H1 (cell line): Measurements from ENCODE around the gene MYOM3. TPM values are rescaled to one million over a fixed set of nuclear protein-coding genes. Genes with fewer than 3 reads are reported as not detected.
A peak's percentile ranks its signal among the peaks of the same experiment; 100 is the strongest.

Experiments used
- CTCF ChIA-PET: fragments of 300-600 bp; sonication (Branson Sonifier 250); formaldehyde crosslinking; loops from one replicate; lab custom pipeline; 2021; ENCODE audit not compliant: partially characterized antibody; lab: Charles Lee
- POLR2A ChIA-PET: fragments of 300-600 bp; sonication (Branson Sonifier 250); formaldehyde crosslinking; loops from one replicate; lab custom pipeline; 2021; ENCODE audit warnings: inconsistent platforms; ENCODE audit not compliant: partially characterized antibody; lab: Charles Lee
- DNase-seq, 2 experiments: peaks; one replicate each; pipeline versions ENCODE4 v3.0.0 to v3.0.0-alpha.2; 2010 to 2022; ENCODE audit warnings: low spot score in 2 of 2, low read depth in 1 of 2, mixed read lengths in 1 of 2
- FAIRE-seq: peaks from 2 replicates; lab custom pipeline; 2011; peaks lifted over from hg19 to GRCh38; lab: Jason Lieb, UNC
- H2AFZ ChIP-seq: 2 replicates; pipeline ENCODE4 v1.8.1; 2012; ENCODE audit warnings: low read length, inconsistent platforms
- H2AK5ac ChIP-seq: 2 replicates; pipeline ENCODE4 v1.6.1; 2013; ENCODE audit warnings: low read depth, low read length
- H2BK120ac ChIP-seq: replicated peaks from 2 replicates; pipeline ENCODE3; 2013; ENCODE audit warnings: low read depth, low read length, inconsistent platforms
- H2BK12ac ChIP-seq: 2 replicates; pipeline ENCODE4 v1.6.1; 2013; ENCODE audit warnings: low read depth, low read length
- H2BK15ac ChIP-seq: 2 replicates; pipeline ENCODE4 v1.6.1; 2013; ENCODE audit warnings: low read length
- H2BK20ac ChIP-seq: 2 replicates; pipeline ENCODE4 v1.6.1; 2013; ENCODE audit warnings: low read length
- H2BK5ac ChIP-seq: 2 replicates; pipeline ENCODE4 v1.6.1; 2013; ENCODE audit warnings: low read depth, low read length
- H3K14ac ChIP-seq: 2 replicates; pipeline ENCODE4 v1.6.1; 2013; ENCODE audit warnings: inconsistent platforms; ENCODE audit not compliant: insufficient read length
- H3K18ac ChIP-seq: 2 replicates; pipeline ENCODE4 v1.6.1; 2013; ENCODE audit warnings: low read length; ENCODE audit errors: extremely low read depth
- H3K23ac ChIP-seq: 2 replicates; pipeline ENCODE4 v1.6.1; 2013; ENCODE audit warnings: inconsistent platforms; ENCODE audit not compliant: insufficient read length
- H3K23me2 ChIP-seq: 2 replicates; pipeline ENCODE4 v1.6.1; 2013; ENCODE audit warnings: low read depth, low read length
- H3K27ac ChIP-seq: 2 replicates; pipeline ENCODE4 v1.6.1; 2011; ENCODE audit warnings: low read depth, low read length, inconsistent platforms
- H3K27me3 ChIP-seq, 4 experiments: replicated peaks in 1 of 4; 1 replicate in 1 of 4; 2 replicates in 3 of 4; pipeline versions ENCODE4 v1.6.1 to v1.8.1; 2011 to 2013; ENCODE audit warnings: low read length in 3 of 4, mild to moderate bottlenecking in 3 of 4, inconsistent platforms in 2 of 4, mixed read lengths in 2 of 4, moderate library complexity in 1 of 4; ENCODE audit not compliant: control insufficient read depth in 3 of 4, insufficient read depth in 3 of 4; ENCODE audit errors: extremely low read depth in 1 of 4
- H3K36me3 ChIP-seq, 4 experiments: 2 replicates each; pipeline versions ENCODE4 v1.6.1 to v1.8.1; 2011 to 2013; ENCODE audit warnings: mild to moderate bottlenecking in 4 of 4, low read length in 3 of 4, moderate library complexity in 2 of 4, control low read depth in 1 of 4, inconsistent platforms in 1 of 4; ENCODE audit not compliant: insufficient read depth in 4 of 4, control insufficient read depth in 2 of 4
- H3K4ac ChIP-seq: replicated peaks from 2 replicates; pipeline ENCODE3; 2013; ENCODE audit warnings: low read length, low read depth, mixed read lengths, inconsistent platforms; ENCODE audit not compliant: insufficient read length
- H3K4me1 ChIP-seq, 4 experiments: replicated peaks in 1 of 4; 1 replicate in 1 of 4; 2 replicates in 3 of 4; pipeline versions ENCODE4 v1.6.1 to v1.8.1; 2011 to 2013; ENCODE audit warnings: low read length in 3 of 4, inconsistent platforms in 2 of 4, mixed read lengths in 1 of 4; ENCODE audit not compliant: insufficient read depth in 4 of 4, control insufficient read depth in 3 of 4
- H3K4me2 ChIP-seq, 2 experiments: 2 replicates each; pipeline versions ENCODE4 v1.6.1 to v1.8.1; 2011 to 2013; ENCODE audit warnings: low read depth in 2 of 2, low read length in 2 of 2, control low read depth in 1 of 2, inconsistent platforms in 1 of 2, mild to moderate bottlenecking in 1 of 2; ENCODE audit not compliant: insufficient read depth in 1 of 2
- H3K4me3 ChIP-seq, 4 experiments: fragments of 200-600, 300-600 bp in 1 of 4; sonication (generic), shearing (Covaris generic), sonication (Bioruptor Twin) in 1 of 4; 2 replicates each; pipeline versions ENCODE4 v1.5.1 to v1.8.1; 2011 to 2016; ENCODE audit warnings: low read length in 4 of 4, low read depth in 3 of 4, control low read depth in 2 of 4, inconsistent platforms in 2 of 4, mild to moderate bottlenecking in 2 of 4, mixed read lengths in 1 of 4, moderate library complexity in 1 of 4; ENCODE audit not compliant: insufficient read depth in 2 of 4; ENCODE audit errors: extremely low read depth in 1 of 4
- H3K56ac ChIP-seq: replicated peaks from 2 replicates; pipeline ENCODE3; 2013; ENCODE audit warnings: low read depth, mild to moderate bottlenecking, mixed read lengths, low read length, inconsistent platforms; ENCODE audit not compliant: insufficient read length
- H3K79me1 ChIP-seq: 2 replicates; pipeline ENCODE4 v1.6.1; 2013; ENCODE audit warnings: low read depth, low read length, control low read depth
- H3K79me2 ChIP-seq, 2 experiments: 2 replicates each; pipeline versions ENCODE4 v1.6.1 to v1.8.1; 2012 to 2013; ENCODE audit warnings: low read length in 2 of 2, mild to moderate bottlenecking in 2 of 2, inconsistent platforms in 1 of 2; ENCODE audit not compliant: insufficient read depth in 2 of 2, control insufficient read depth in 1 of 2
- H3K9ac ChIP-seq, 4 experiments: replicated peaks in 1 of 4; 1 replicate in 1 of 4; 2 replicates in 3 of 4; pipeline versions ENCODE4 v1.6.1 to v1.8.1; 2011 to 2013; ENCODE audit warnings: low read depth in 3 of 4, low read length in 3 of 4, control low read depth in 2 of 4, mild to moderate bottlenecking in 2 of 4, moderate library complexity in 2 of 4, inconsistent platforms in 1 of 4; ENCODE audit errors: extremely low read depth in 1 of 4
- H3K9me3 ChIP-seq, 2 experiments: 2 replicates each; pipeline versions ENCODE4 v1.6.1 to v1.8.1; 2012 to 2013; ENCODE audit warnings: mild to moderate bottlenecking in 2 of 2, moderate library complexity in 2 of 2, control low read depth in 1 of 2, inconsistent platforms in 1 of 2, low read depth in 1 of 2, low read length in 1 of 2, mixed read lengths in 1 of 2; ENCODE audit not compliant: insufficient read depth in 2 of 2
- H4K20me1 ChIP-seq, 2 experiments: replicated peaks in 1 of 2; 2 replicates each; pipeline versions ENCODE3 to v1.8.1; 2011 to 2013; ENCODE audit warnings: inconsistent platforms in 2 of 2, low read length in 2 of 2, mild to moderate bottlenecking in 1 of 2; ENCODE audit not compliant: insufficient read depth in 2 of 2, control insufficient read depth in 1 of 2
- H4K5ac ChIP-seq: 2 replicates; pipeline ENCODE4 v1.6.1; 2013; ENCODE audit warnings: low read length, low read depth, mixed read lengths, inconsistent platforms; ENCODE audit not compliant: insufficient read length
- H4K8ac ChIP-seq: 2 replicates; pipeline ENCODE4 v1.8.0; 2013; ENCODE audit warnings: mild to moderate bottlenecking, moderate library complexity, low read length, inconsistent platforms; ENCODE audit not compliant: insufficient read depth; ENCODE audit errors: extremely low read depth
- H4K91ac ChIP-seq: replicated peaks from 2 replicates; pipeline ENCODE3; 2013; ENCODE audit warnings: low read length, mixed read lengths, inconsistent platforms; ENCODE audit not compliant: insufficient read length
- BRCA1 ChIP-seq: IDR thresholded peaks from 2 replicates; pipeline ENCODE4 v1.6.1; 2012; ENCODE audit warnings: low read depth, low read length, improper control_type of control experiment
- CTCF ChIP-seq, 3 experiments: IDR thresholded peaks; 1 replicate in 2 of 3; 2 replicates in 1 of 3; pipeline versions ENCODE4 v1.5.1 to v1.6.1; 2011; ENCODE audit warnings: low read length in 3 of 3, mild to moderate bottlenecking in 3 of 3, inconsistent platforms in 2 of 3, low read depth in 1 of 3, moderate library complexity in 1 of 3; ENCODE audit not compliant: insufficient read depth in 1 of 3; ENCODE audit errors: control extremely low read depth in 1 of 3
- GABPA ChIP-seq: IDR thresholded peaks from 2 replicates; pipeline ENCODE4 v1.6.1; 2011; ENCODE audit warnings: mild to moderate bottlenecking, low read length, moderate library complexity, borderline replicate concordance; ENCODE audit not compliant: insufficient read depth
- GTF2F1 ChIP-seq: IDR thresholded peaks from 2 replicates; pipeline ENCODE4 v1.6.1; 2012; ENCODE audit warnings: low read depth, low read length, improper control_type of control experiment, borderline replicate concordance
- YY1 ChIP-seq: IDR thresholded peaks from 2 replicates; pipeline ENCODE4 v1.6.1; 2011; ENCODE audit warnings: low read depth, mild to moderate bottlenecking, low read length
- WGBS, 2 experiments: shearing (Covaris generic) in 1 of 2; methylation state at CpG; one replicate each; pipeline versions ENCODE4 v1.1.6 to v1.1.7; 2013 to 2015; ENCODE audit warnings: low lambda C conversion rate in 2 of 2, mixed read lengths in 2 of 2, inconsistent platforms in 1 of 2, low coverage in 1 of 2, missing lambda C conversion rate in 1 of 2; ENCODE audit not compliant: insufficient replicate concordance in 2 of 2, insufficient coverage in 1 of 2, insufficient read length in 1 of 2; ENCODE audit errors: extremely low coverage in 1 of 2, missing lambda C conversion rate in 1 of 2; 5-methylcytosine and 5-hydroxymethylcytosine counted together
- polyA plus RNA-seq, 7 experiments: library from polyadenylated mRNA; depleted of rRNA in 3 of 7; stranded (reverse) in 5 of 7; unstranded in 2 of 7; fragments of >200 nt in 5 of 7; fragments of 200-250 nt in 2 of 7; gene quantifications; 1 replicate in 5 of 7; 2 replicates in 1 of 7; 4 replicates in 1 of 7; pipeline versions ENCODE4 v1.2.1 to v1.2.3, GENCODE V29; 2011 to 2013; ENCODE audit warnings: missing spikeins in 2 of 7, mixed read lengths in 2 of 7
- total RNA-seq: library from RNA; stranded (reverse); fragmentation: NEBNext Ultra II Directional; extraction: Animal tissue kit (Norgen Biotek cat#: 25700); gene quantifications from 2 replicates; pipeline ENCODE4 v1.2.1, GENCODE V29; 2021

The MYOM3 gene
- total and polyA plus RNA-seq, 2 of the 8 experiments (the other 6 are each of a cell fraction or from before 2014, with no cell fraction given) = 0.08 to 0.09 TPM

GRCh38 chr1:24096009-24096738 lies 15.8 kb downstream of the MYOM3 start:
- FAIRE-seq = no peak
- POLR2A ChIA-PET = interaction anchor here (0.8 to 2.6 kb wide), 4 partner anchors 12 to 383 kb away, joined by 3 to 13 read pairs (median 4); partner anchors contain the start of gene SRSF10

More at GRCh38 chr1:24096009-24096738, 15.8 kb downstream of the MYOM3 start:
- Histone ChIP-seq H3K56ac (no peak overlapping the region), H3K4me3 (no peak overlapping the region), H4K91ac (no peak overlapping the region), H3K9ac (no peak overlapping the region), H3K14ac (no peak overlapping the region), H2BK5ac (no peak overlapping the region), H3K4me2 (no peak overlapping the region), H3K79me2 (no peaks in the 10 kb centered on the region), H4K8ac (no peak overlapping the region), H3K23me2 (no peaks in the 10 kb centered on the region), H3K36me3 (no peaks in the 10 kb centered on the region), H3K27me3 (no peaks in the 10 kb centered on the region)
- WGBS, 2 experiments = 91% methylated on average over 8 of the region's 8 CpGs; no CpG with 5 or more reads in 1 of the 2 experiments
- no peak for TF ChIP-seq YY1
- TF ChIP-seq GABPA = no peak
- TF ChIP-seq BRCA1 = no peak
- TF ChIP-seq CTCF (IDR thresholded peaks at IDR 0.05; ENCODE audit: control extremely low read depth in 1 of 3, insufficient read depth in 1 of 3, low read depth in 1 of 3, low read length in 3 of 3) = no peak
- no peak for TF ChIP-seq GTF2F1
- TF ChIP-seq, all 59 proteins: peak for 0
- no peak overlapping the region; the same call in 1 of the 2 replicates for H3K27ac ChIP-seq
- no peak overlapping the region for H2BK120ac ChIP-seq
- CTCF ChIA-PET = interaction anchor here (0.6 to 5.0 kb wide), 7 partner anchors 8 to 41 kb away, joined by 3 to 35 read pairs (median 4); partner anchors contain the start of gene MYOM3
- no peak overlapping the region for H3K4ac ChIP-seq
- peaks cover 0 to 6% (median 2%) of the 10 kb centered on the region in 4 experiments; a peak in 3 of 7 replicates for H3K4me1 ChIP-seq
- H4K5ac ChIP-seq = no peak overlapping the region
- H3K23ac ChIP-seq = no peak overlapping the region
- H2AFZ ChIP-seq = no peak overlapping the region
- 0 out of 2 replicates have a peak overlapping the region, but pooled peaks have one; percentile 48 for H2AK5ac ChIP-seq
- H3K79me1 ChIP-seq = no peaks in the 10 kb centered on the region
- no peak overlapping the region for H2BK20ac ChIP-seq
- no peaks in the 10 kb centered on the region for H4K20me1 ChIP-seq
- H3K9me3 ChIP-seq = no peaks in the 10 kb centered on the region
- no peak for DNase-seq
- H2BK15ac ChIP-seq = no peak overlapping the region
- no peak overlapping the region for H2BK12ac ChIP-seq
- no peak overlapping the region; the same call in 1 of the 2 replicates for H3K18ac ChIP-seq
